NB4 (cell line): ENCODE data around the gene DICER1.

Experiments
- CTCF ChIP-seq: IDR thresholded peaks from one replicate; pipeline ENCODE4 v1.5.1; 2012; ENCODE audit warnings: low read depth, low read length
- POLR2A ChIP-seq: IDR thresholded peaks from 2 replicates; pipeline ENCODE4 v1.6.1; 2011; ENCODE audit warnings: mild to moderate bottlenecking; ENCODE audit not compliant: insufficient read length; ENCODE audit errors: extremely low read depth

DNA sequence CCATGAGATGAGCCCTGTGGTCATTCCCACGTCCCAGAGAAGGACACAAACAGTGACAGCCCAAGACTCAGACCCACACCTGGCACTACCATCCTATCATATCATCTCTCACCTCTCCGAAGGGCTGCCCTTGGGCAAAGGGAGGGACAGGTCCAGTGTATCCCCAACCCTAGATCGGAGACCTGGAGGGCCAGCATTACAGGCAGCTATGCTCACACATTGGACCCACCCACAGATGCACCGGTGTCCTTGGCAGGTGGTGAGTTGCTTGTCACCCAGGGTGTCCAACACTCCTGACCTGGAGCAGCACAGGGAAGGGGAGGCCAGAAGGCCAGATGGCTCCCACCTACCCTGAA is 117.4 kb downstream of the DICER1 start:
- no peak for TF ChIP-seq CTCF
- no peak for TF ChIP-seq POLR2A
